Brain microvascular endothelial cell (primary cell): ENCODE results near the gene PNRC1.

Experiments
- DNase-seq: peaks from one replicate; pipeline ENCODE4 v3.0.0-alpha.2; 2020
- H3K27ac ChIP-seq: fragments of 250-450 bp; sonication (Bioruptor Pico); 2 replicates; pipeline ENCODE4 v1.5.1; 2020; ENCODE audit warnings: mild to moderate bottlenecking, moderate library complexity
- H3K27me3 ChIP-seq: fragments of 250-450 bp; sonication (Bioruptor Pico); replicated peaks from 2 replicates; pipeline ENCODE4 v1.5.1; 2020; ENCODE audit warnings: mild to moderate bottlenecking
- H3K36me3 ChIP-seq: fragments of 250-450 bp; sonication (Bioruptor Pico); replicated peaks from 2 replicates; pipeline ENCODE4 v1.5.1; 2020; ENCODE audit warnings: mild to moderate bottlenecking
- H3K4me3 ChIP-seq: 2 replicates; pipeline ENCODE4 v1.5.1; 2011; ENCODE audit warnings: low read depth, mild to moderate bottlenecking, control low read depth, low read length, moderate library complexity
- CTCF ChIP-seq: IDR thresholded peaks from 2 replicates; pipeline ENCODE4 v1.5.1; 2011; ENCODE audit warnings: low read depth, mild to moderate bottlenecking, moderate library complexity, low read length, control low read depth, inconsistent platforms; ENCODE audit errors: missing control alignments
- in situ Hi-C: cut with HindIII; loops from 2 replicates; pipeline ENCODE4 v1.10.0; 2017; ENCODE audit warnings: low sequenced_read_pairs, low pct_ligation_motif_present

PNRC1 gene

GRCh38 chr6:89073014-89073620, 7.4 kb upstream of the PNRC1 start:
- H3K27ac ChIP-seq = no peak overlapping the region
- H3K27me3 ChIP-seq = no peaks in the 10 kb centered on the region
- in situ Hi-C loops = no loop called here
- no peak overlapping the region for H3K4me3 ChIP-seq
- DNase-seq = no peak
- no peak for TF ChIP-seq CTCF
- no peaks in the 10 kb centered on the region for H3K36me3 ChIP-seq

- H3K27me3 ChIP-seq = no peaks in the 10 kb centered on the region
- no peak for DNase-seq
- TF ChIP-seq CTCF = no peak
- H3K27ac ChIP-seq = no peak overlapping the region
- H3K4me3 ChIP-seq = no peak overlapping the region
- H3K36me3 ChIP-seq = no peaks in the 10 kb centered on the region
- in situ Hi-C loops = no loop called here
Measured at GRCh38 chr6:89073840-89074239, 6.7 kb upstream of the PNRC1 start.

- Histone ChIP-seq H3K4me3 (peak overlapping the region; percentile 78), H3K27ac (peak overlapping the region; percentile 95), H3K36me3 (peaks cover 2% of the 10 kb centered on the region), H3K27me3 (no peaks in the 10 kb centered on the region)
- in situ Hi-C loops = no loop called here
- DNase-seq = peak; percentile 49
- TF ChIP-seq CTCF = no peak
Measured at GRCh38 chr6:89079511-89080234, 878 bp upstream of the PNRC1 start.

GRCh38 chr6:89081129-89081422, 525 bp downstream of the PNRC1 start:
- in situ Hi-C loops = no loop called here
- DNase-seq = no peak
- Histone ChIP-seq H3K36me3 (peaks cover 13% of the 10 kb centered on the region), H3K4me3 (peak overlapping the region; percentile 78), H3K27me3 (no peaks in the 10 kb centered on the region), H3K27ac (peak overlapping the region; percentile 95)
- no peak for TF ChIP-seq CTCF

- H3K27ac ChIP-seq = peak overlapping the region; percentile 95
Measured at GRCh38 chr6:89081423-89082322, 1.1 kb downstream of the PNRC1 start.

More at GRCh38 chr6:89081423-89082322, 1.1 kb downstream of the PNRC1 start:
- peak overlapping the region; percentile 78 for H3K4me3 ChIP-seq
- H3K27me3 ChIP-seq = no peaks in the 10 kb centered on the region
- TF ChIP-seq CTCF = peak; percentile 24
- DNase-seq = peak; percentile 95
- H3K36me3 ChIP-seq = peaks cover 13% of the 10 kb centered on the region
- in situ Hi-C loops = no loop called here
